HT-29 (cell line): Measurements from ENCODE around the gene CXXC4. TPM values are rescaled to one million over a fixed set of nuclear protein-coding genes. Genes with fewer than 3 reads are reported as not detected.

Experiments used
- DNase-seq: peaks from one replicate; pipeline ENCODE4 v3.0.0-alpha.2; 2015; ENCODE audit warnings: low spot score
- total RNA-seq: library from RNA; depleted of rRNA; stranded (reverse); fragments of >200 nt; shearing (Covaris generic); gene quantifications from 2 replicates; pipeline ENCODE4 v1.2.3, GENCODE V29; 2014; rRNA removed

The CXXC4 gene
- total RNA-seq: 0.21 and 0.56 TPM in 2 replicates

GRCh38 chr4:104494822-104495559 is at the start of gene CXXC4:
TSS of gene CXXC4 (minus strand) at chr4:104494894. CDS start at chr4:104491802, 3,092 bp downstream.
- peak; percentile 58 for DNase-seq

- DNase-seq: no peak
Observed at GRCh38 chr4:104533156-104533555, 38.5 kb upstream of the CXXC4 start.

GRCh38 chr4:104532677-104533076 is 38.0 kb upstream of the CXXC4 start:
- DNase-seq: no peak

- no peak for DNase-seq
Observed at GRCh38 chr4:104531390-104531789, 36.7 kb upstream of the CXXC4 start.

- no peak for DNase-seq
Observed at GRCh38 chr4:104530426-104530825, 35.7 kb upstream of the CXXC4 start.

- DNase-seq: no peak
Observed at GRCh38 chr4:104524591-104524990, 29.9 kb upstream of the CXXC4 start.

- no peak for DNase-seq
Observed at GRCh38 chr4:104524026-104524425, 29.3 kb upstream of the CXXC4 start.

- no peak for DNase-seq
Observed at GRCh38 chr4:104519588-104519987, 24.9 kb upstream of the CXXC4 start.

GRCh38 chr4:104516884-104517283 is 22.2 kb upstream of the CXXC4 start:
- no peak for DNase-seq

GRCh38 chr4:104508224-104508623 is 13.5 kb upstream of the CXXC4 start:
- DNase-seq: no peak

- DNase-seq: no peak
Observed at GRCh38 chr4:104507112-104507511, 12.4 kb upstream of the CXXC4 start.

GRCh38 chr4:104504536-104504935 is 9.8 kb upstream of the CXXC4 start:
- no peak for DNase-seq

- no peak for DNase-seq
Observed at GRCh38 chr4:104502471-104502870, 7.8 kb upstream of the CXXC4 start.

- peak; percentile 9 for DNase-seq
Observed at GRCh38 chr4:104501290-104501689, 6.6 kb upstream of the CXXC4 start.

- DNase-seq: no peak
Observed at GRCh38 chr4:104500442-104500841, 5.7 kb upstream of the CXXC4 start.

- peak; percentile 39 for DNase-seq
Observed at GRCh38 chr4:104494185-104494584, 509 bp downstream of the CXXC4 start.

- DNase-seq: no peak
Observed at GRCh38 chr4:104493081-104493831, 1.4 kb downstream of the CXXC4 start.

- DNase-seq: peak; percentile 27
Observed at GRCh38 chr4:104492183-104492771, 2.4 kb downstream of the CXXC4 start.

- peak; percentile 15 for DNase-seq
Observed at GRCh38 chr4:104491481-104492182, 3.1 kb downstream of the CXXC4 start.

GRCh38 chr4:104490770-104491480 is 3.8 kb downstream of the CXXC4 start:
- DNase-seq: peak; percentile 70

- DNase-seq: peak; percentile 18
Observed at GRCh38 chr4:104490096-104490769, 4.5 kb downstream of the CXXC4 start.
